ENCODE data around the gene SMYD1. TPM values are rescaled to one million over a fixed set of nuclear protein-coding genes. Genes with fewer than 3 reads are reported as not detected.

The SMYD1 gene
- total RNA-seq, 2 experiments from 2014 or later: not detected

GRCh38 chr2:88136817-88137216, 69.2 kb downstream of the SMYD1 start:
- peaks cover 2% of the 10 kb centered on the region for H3K9me3 Mint-ChIP-seq (ENCODE audit: low read depth)
- CTCF ChIA-PET: no interaction called here
- no peak overlapping the region for H3K27ac Mint-ChIP-seq
- ATAC-seq (no peak), DNase-seq (no peak)
- no peaks in the 10 kb centered on the region for H3K4me1 Mint-ChIP-seq
- no peaks in the 10 kb centered on the region for H3K36me3 Mint-ChIP-seq
- no peak overlapping the region for H3K4me3 Mint-ChIP-seq
- H3K27me3 Mint-ChIP-seq: peaks cover 32% of the 10 kb centered on the region

DNA sequence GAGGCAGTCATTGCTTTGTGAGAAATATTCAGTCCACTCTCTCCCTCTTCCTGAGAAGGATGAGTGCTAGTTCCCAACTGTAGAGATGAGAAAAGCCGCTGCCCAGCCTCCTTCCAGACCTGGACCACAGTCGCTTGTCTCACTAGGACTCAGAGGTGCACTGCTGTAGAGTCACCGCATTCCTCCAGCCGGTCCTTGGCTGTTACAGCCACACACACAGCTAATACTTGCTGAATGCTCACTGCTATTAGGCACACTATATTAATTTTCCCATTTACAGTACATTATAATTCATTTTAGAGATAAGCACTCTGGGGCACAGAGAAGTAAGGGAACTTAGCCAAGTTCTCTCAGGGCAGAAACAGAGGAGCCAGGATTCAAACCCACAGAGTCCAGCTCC, 70.2 kb downstream of the SMYD1 start:
- ATAC-seq: no peak
- H3K9me3 Mint-ChIP-seq (ENCODE audit: low read depth): peaks cover 2% of the 10 kb centered on the region
- no peak overlapping the region for H3K27ac Mint-ChIP-seq
- no peaks in the 10 kb centered on the region for H3K36me3 Mint-ChIP-seq
- CTCF ChIA-PET: no interaction called here
- H3K4me3 Mint-ChIP-seq: no peak overlapping the region
- DNase-seq: no peak
- peaks cover 35% of the 10 kb centered on the region for H3K27me3 Mint-ChIP-seq
- H3K4me1 Mint-ChIP-seq: no peaks in the 10 kb centered on the region

- ATAC-seq (no peak), DNase-seq (no peak)
- Mint-ChIP-seq H3K4me3 (no peak overlapping the region), H3K36me3 (no peaks in the 10 kb centered on the region), H3K27ac (no peak overlapping the region), H3K27me3 (peaks cover 39% of the 10 kb centered on the region), H3K9me3 (ENCODE audit: low read depth) (peaks cover 2% of the 10 kb centered on the region), H3K4me1 (no peaks in the 10 kb centered on the region)
- CTCF ChIA-PET: no interaction called here
Observed at GRCh38 chr2:88139203-88139702, 71.6 kb downstream of the SMYD1 start.

- CTCF ChIA-PET: no interaction called here
- no peaks in the 10 kb centered on the region for H3K36me3 Mint-ChIP-seq
- H3K4me1 Mint-ChIP-seq: no peaks in the 10 kb centered on the region
- peaks cover 39% of the 10 kb centered on the region for H3K27me3 Mint-ChIP-seq
- ATAC-seq: no peak
- no peak for DNase-seq
- H3K9me3 Mint-ChIP-seq (ENCODE audit: low read depth): peaks cover 2% of the 10 kb centered on the region
- no peak overlapping the region for H3K27ac Mint-ChIP-seq
- no peak overlapping the region for H3K4me3 Mint-ChIP-seq
Observed at GRCh38 chr2:88139804-88140203, 72.2 kb downstream of the SMYD1 start.

DNA sequence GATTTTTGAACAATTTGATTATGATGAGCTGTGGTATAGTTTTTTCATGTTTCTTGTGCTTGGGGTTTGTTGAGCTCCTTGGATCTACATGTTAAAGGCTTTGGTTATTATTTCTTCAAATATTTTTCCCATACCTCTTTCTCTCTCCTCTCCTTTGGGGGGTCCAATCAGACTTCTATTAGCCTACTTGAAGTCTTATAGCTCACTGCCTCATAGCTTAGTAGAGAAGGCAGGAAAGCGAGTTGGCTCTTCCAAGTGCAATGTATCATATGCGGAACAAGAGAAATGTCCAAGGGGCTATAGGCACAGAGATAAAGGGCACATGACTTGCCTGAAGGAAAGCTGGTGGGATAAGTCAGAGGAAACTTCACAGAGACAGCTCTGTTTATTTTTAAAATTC, 74.3 kb downstream of the SMYD1 start:
- H3K27ac Mint-ChIP-seq: no peak overlapping the region
- no peaks in the 10 kb centered on the region for H3K36me3 Mint-ChIP-seq
- no peaks in the 10 kb centered on the region for H3K4me1 Mint-ChIP-seq
- H3K27me3 Mint-ChIP-seq: peaks cover 35% of the 10 kb centered on the region
- CTCF ChIA-PET: interaction anchor here (1.1 kb wide), 1 partner anchor 18 kb away, joined by 3 read pairs; no protein-coding TSS in a partner anchor
- H3K9me3 Mint-ChIP-seq (ENCODE audit: low read depth): peaks cover 2% of the 10 kb centered on the region
- ATAC-seq (no peak), DNase-seq (no peak)
- no peak overlapping the region for H3K4me3 Mint-ChIP-seq

- no peak for ATAC-seq
- Mint-ChIP-seq H3K4me3 (no peak overlapping the region), H3K9me3 (ENCODE audit: low read depth) (peaks cover 10% of the 10 kb centered on the region)
Observed at GRCh38 chr2:88144271-88144670, 76.6 kb downstream of the SMYD1 start.

GRCh38 chr2:88144914-88145497, 77.4 kb downstream of the SMYD1 start:
- Mint-ChIP-seq H3K4me1 (no peaks in the 10 kb centered on the region), H3K9me3 (ENCODE audit: low read depth) (peaks cover 11% of the 10 kb centered on the region), H3K27me3 (peaks cover 22% of the 10 kb centered on the region), H3K36me3 (peaks cover 3% of the 10 kb centered on the region), H3K27ac (no peak overlapping the region), H3K4me3 (no peak overlapping the region)
- ATAC-seq: no peak
- no peak for DNase-seq
- CTCF ChIA-PET: no interaction called here

More at GRCh38 chr2:88144271-88144670, 76.6 kb downstream of the SMYD1 start:
- no peak overlapping the region for H3K27ac Mint-ChIP-seq
- no peaks in the 10 kb centered on the region for H3K4me1 Mint-ChIP-seq
- no peak for DNase-seq
- peaks cover 24% of the 10 kb centered on the region for H3K27me3 Mint-ChIP-seq
- H3K36me3 Mint-ChIP-seq: peaks cover 3% of the 10 kb centered on the region
- CTCF ChIA-PET: no interaction called here

- ATAC-seq (no peak), DNase-seq (no peak)
- no peaks in the 10 kb centered on the region for H3K4me1 Mint-ChIP-seq
- H3K27me3 Mint-ChIP-seq: peaks cover 20% of the 10 kb centered on the region
- peaks cover 9% of the 10 kb centered on the region for H3K9me3 Mint-ChIP-seq (ENCODE audit: low read depth)
- no peak overlapping the region for H3K27ac Mint-ChIP-seq
- H3K4me3 Mint-ChIP-seq: no peak overlapping the region
- CTCF ChIA-PET: no interaction called here
- peaks cover 3% of the 10 kb centered on the region for H3K36me3 Mint-ChIP-seq
Observed at GRCh38 chr2:88146590-88146989, 79.0 kb downstream of the SMYD1 start.

DNA sequence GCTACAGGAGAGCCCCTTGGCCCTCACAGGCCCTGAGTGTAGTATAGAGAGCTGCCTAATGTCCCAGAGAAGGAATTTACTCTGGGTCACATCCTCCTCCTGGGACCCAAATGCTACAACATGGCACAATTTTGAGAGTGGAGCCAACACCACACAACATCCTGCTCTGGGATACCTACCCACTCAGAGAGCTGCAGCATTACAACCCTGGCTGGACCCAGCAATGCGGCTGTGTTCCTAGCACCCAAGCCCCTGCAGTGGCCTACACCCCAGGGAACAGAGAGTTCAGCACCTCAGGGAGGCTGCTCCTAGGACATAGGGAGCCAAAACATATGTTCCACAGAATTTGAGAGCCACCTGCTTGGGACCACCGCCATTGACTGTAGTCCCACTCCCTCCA, 79.5 kb downstream of the SMYD1 start:
- DNase-seq (no peak), ATAC-seq (no peak)
- CTCF ChIA-PET: no interaction called here
- Mint-ChIP-seq H3K27ac (no peak overlapping the region), H3K27me3 (peaks cover 18% of the 10 kb centered on the region), H3K9me3 (ENCODE audit: low read depth) (peaks cover 9% of the 10 kb centered on the region), H3K4me3 (no peak overlapping the region), H3K4me1 (no peaks in the 10 kb centered on the region), H3K36me3 (peaks cover 3% of the 10 kb centered on the region)

DNA sequence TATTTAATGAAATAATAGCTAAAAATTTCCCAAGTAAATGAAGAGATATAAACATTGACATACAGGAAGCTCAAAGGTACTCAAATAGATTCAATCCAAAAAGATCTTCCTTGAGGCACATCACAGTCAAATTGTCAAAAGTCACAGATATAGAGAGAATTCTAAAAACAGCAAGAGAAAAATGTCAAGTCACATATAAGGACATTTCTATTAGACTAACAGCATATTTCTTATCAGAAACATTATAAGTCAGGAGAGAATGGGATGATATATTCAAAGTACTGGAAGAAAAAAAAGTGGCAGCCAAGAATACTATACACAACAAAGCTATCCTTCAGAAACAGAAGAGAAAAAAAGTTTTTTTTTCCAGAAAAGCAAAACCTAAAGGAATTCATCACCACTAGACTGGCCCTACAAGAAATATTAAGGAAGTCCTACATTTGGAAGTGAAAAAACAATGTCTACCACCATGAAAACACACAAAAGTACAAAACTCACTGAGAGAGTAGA, 81.4 kb downstream of the SMYD1 start:
- no peaks in the 10 kb centered on the region for H3K4me1 Mint-ChIP-seq
- no peak overlapping the region for H3K4me3 Mint-ChIP-seq
- peaks cover 3% of the 10 kb centered on the region for H3K36me3 Mint-ChIP-seq
- ATAC-seq: no peak
- no peak for DNase-seq
- H3K9me3 Mint-ChIP-seq (ENCODE audit: low read depth): peaks cover 9% of the 10 kb centered on the region
- H3K27me3 Mint-ChIP-seq: peaks cover 17% of the 10 kb centered on the region
- H3K27ac Mint-ChIP-seq: no peak overlapping the region
- CTCF ChIA-PET: no interaction called here

- H3K9me3 Mint-ChIP-seq (ENCODE audit: low read depth): no peaks in the 10 kb centered on the region
Observed at GRCh38 chr2:88159481-88159880, 91.9 kb downstream of the SMYD1 start.

GRCh38 chr2:88159955-88160415, 92.4 kb downstream of the SMYD1 start:
- no peak overlapping the region for H3K27ac Mint-ChIP-seq
- peak; percentile 69 for DNase-seq

More at GRCh38 chr2:88159481-88159880, 91.9 kb downstream of the SMYD1 start:
- Mint-ChIP-seq H3K27me3 (peaks cover 2% of the 10 kb centered on the region), H3K27ac (no peak overlapping the region), H3K4me3 (no peak overlapping the region), H3K36me3 (no peaks in the 10 kb centered on the region), H3K4me1 (no peaks in the 10 kb centered on the region)
- CTCF ChIA-PET: interaction anchor here (0.8 to 5.8 kb wide), 12 partner anchors 10 to 158 kb away, joined by 3 to 108 read pairs (median 4); partner anchors contain the start of gene THNSL2
- ATAC-seq (no peak), DNase-seq (no peak)

DNA sequence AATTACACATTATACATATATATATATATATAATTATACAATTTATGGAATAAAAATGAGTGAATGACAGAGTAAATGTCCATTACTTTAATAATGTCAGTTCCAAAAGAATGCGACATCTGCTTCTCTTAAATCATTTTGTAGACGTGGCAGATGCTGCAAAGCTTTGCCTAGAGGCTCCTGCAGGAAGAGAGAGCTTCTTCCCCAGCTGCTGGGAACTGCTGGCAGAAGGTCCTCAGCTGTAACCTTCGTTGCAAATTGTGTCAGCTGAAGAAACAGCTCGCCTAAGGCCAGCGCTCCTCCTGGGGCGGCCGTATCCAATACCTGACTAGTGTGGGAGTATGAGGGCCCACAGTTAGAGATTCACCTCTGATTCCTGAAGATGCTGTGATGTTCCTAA, 92.9 kb downstream of the SMYD1 start:
- no peak for ATAC-seq
- CTCF ChIA-PET: interaction anchor here (0.7 to 5.8 kb wide), 13 partner anchors 9 to 159 kb away, joined by 3 to 108 read pairs (median 4); partner anchors contain the start of genes SMYD1 and THNSL2
- Mint-ChIP-seq H3K4me3 (no peak overlapping the region), H3K27me3 (no peaks in the 10 kb centered on the region), H3K27ac (no peak overlapping the region), H3K36me3 (no peaks in the 10 kb centered on the region), H3K9me3 (ENCODE audit: low read depth) (no peaks in the 10 kb centered on the region), H3K4me1 (no peaks in the 10 kb centered on the region)
- DNase-seq: no peak

More at GRCh38 chr2:88159955-88160415, 92.4 kb downstream of the SMYD1 start:
- Mint-ChIP-seq H3K9me3 (ENCODE audit: low read depth) (no peaks in the 10 kb centered on the region), H3K27me3 (no peaks in the 10 kb centered on the region), H3K4me1 (no peaks in the 10 kb centered on the region), H3K36me3 (no peaks in the 10 kb centered on the region), H3K4me3 (no peak overlapping the region)
- CTCF ChIA-PET: interaction anchor here (0.7 to 5.8 kb wide), 14 partner anchors 10 to 158 kb away, joined by 3 to 108 read pairs (median 4); partner anchors contain the start of genes SMYD1 and THNSL2
- ATAC-seq: peak; percentile 47

All from activated CD8-positive, alpha-beta memory T cell treated with anti-CD3 and anti-CD28 coated beads, Interleukin-2, amount 10 ng/mL, durations not matched to agents 7 days and 5 days (primary cell).